Body of pancreas (tissue), 4 donors: ENCODE data around the gene CWF19L1. TPM values are rescaled to one million over a fixed set of nuclear protein-coding genes. Genes with fewer than 3 reads are reported as not detected.

Experiments
- ATAC-seq: fragments of 150-250 bp; one replicate; pipeline ENCODE4 v1.9.1; 2016
- DNase-seq, 4 donors: peaks; one replicate each; pipeline ENCODE4 v3.0.0-alpha.2; 2019
- H3K27ac ChIP-seq, 4 donors: fragments of 200-600 bp; sonication (generic); 1 replicate in 3 of 4; 2 replicates in 1 of 4; pipeline versions ENCODE4 v1.5.1 to v1.6.1; 2016 to 2019; ENCODE audit warnings: mild to moderate bottlenecking in 1 of 4, mixed read lengths in 1 of 4, moderate library complexity in 1 of 4
- H3K27me3 ChIP-seq, 2 donors: fragments of 200-600 bp; sonication (generic); one replicate each; pipeline ENCODE4 v1.6.0; 2016; ENCODE audit warnings: mild to moderate bottlenecking in 1 of 2
- H3K36me3 ChIP-seq, 2 donors: fragments of 200-600 bp; sonication (generic); replicated peaks in 1 of 2; 2 replicates each; pipeline ENCODE4 v1.5.1; 2016; ENCODE audit warnings: low read depth in 2 of 2; ENCODE audit not compliant: insufficient read depth in 1 of 2
- H3K4me1 ChIP-seq: fragments of 200-600 bp; sonication (generic); one replicate; pipeline ENCODE4 v1.6.0; 2016
- H3K4me3 ChIP-seq, 2 donors: fragments of 200-600 bp; sonication (generic); 1 replicate in 1 of 2; 2 replicates in 1 of 2; pipeline ENCODE4 v1.5.1; 2016 to 2019
- H3K9me3 ChIP-seq, 3 donors: fragments of 200-600 bp; sonication (generic); 1 replicate in 2 of 3; 2 replicates in 1 of 3; pipeline ENCODE4 v1.5.1; 2016
- POLR2A ChIP-seq, 3 donors: fragments of 450-650 bp; IDR thresholded peaks; one replicate each; pipeline ENCODE4 v1.6.1; 2016; ENCODE audit warnings: antibody characterized with exemption in 3 of 3, mild to moderate bottlenecking in 2 of 3
- WGBS, 2 donors: methylation state at CpG; one replicate each; pipeline ENCODE4 v1.1.5; 2017; 5-methylcytosine and 5-hydroxymethylcytosine counted together
- intact Hi-C: fragments of 100-400 bp; cut with DNase I; formaldehyde crosslinking; loops from one replicate; pipeline ENCODE4 v1.15.1; 2023
- total RNA-seq, 2 donors: library from RNA; depleted of rRNA; stranded (reverse); fragments of >200 nt; gene quantifications; one replicate each; pipeline ENCODE4 v1.1.0, GENCODE V29; 2016
- TF ChIP-seq, protein P1 (sequence below), 7 experiments: fragments of 450-650 bp in 4 of 7; fragments of 200-600 bp in 3 of 7; sonication (generic) in 3 of 7; IDR thresholded peaks; one replicate each; pipeline ENCODE4 v1.5.1; 2016 to 2019; ENCODE audit warnings: antibody characterized with exemption in 7 of 7

The CWF19L1 gene
- total RNA-seq, 2 donors from 2014 or later = 5.6 to 10.1 TPM

DNA sequence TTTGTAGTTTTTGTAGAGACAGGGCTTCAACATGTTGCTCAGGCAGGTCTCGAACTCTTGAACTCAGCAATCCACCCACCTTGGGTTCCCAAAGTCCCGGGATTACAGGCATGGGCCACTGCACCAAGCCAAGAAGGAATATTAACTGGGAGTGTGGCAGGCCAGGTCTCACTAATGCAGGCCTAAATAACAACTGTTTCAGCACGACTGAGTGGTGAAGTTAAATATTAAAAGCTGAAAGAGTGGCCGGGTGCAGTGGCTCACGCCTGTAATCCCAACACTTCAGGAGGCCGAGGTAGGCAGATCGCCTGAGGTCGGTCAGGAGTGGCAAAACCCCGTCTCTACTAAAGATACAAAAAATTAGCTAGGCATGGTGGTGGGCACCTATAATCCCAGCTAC is 59.2 kb downstream of the CWF19L1 start:
- Histone ChIP-seq H3K36me3 (peaks cover 0 to 5% of the 10 kb centered on the region in 2 donors), H3K27ac (peak overlapping the region in 2 of 4 donors; percentile 32 to 63), H3K4me3 (no peak overlapping the region), H3K27me3 (no peaks in the 10 kb centered on the region), H3K9me3 (no peaks in the 10 kb centered on the region), H3K4me1 (peaks cover 4% of the 10 kb centered on the region)
- WGBS, 2 donors = 72 to 83% methylated on average over 9 of the region's 9 CpGs
- intact Hi-C loops = no loop called here
- ATAC-seq (no peak), DNase-seq (no peak)
- TF ChIP-seq, protein P1, sequence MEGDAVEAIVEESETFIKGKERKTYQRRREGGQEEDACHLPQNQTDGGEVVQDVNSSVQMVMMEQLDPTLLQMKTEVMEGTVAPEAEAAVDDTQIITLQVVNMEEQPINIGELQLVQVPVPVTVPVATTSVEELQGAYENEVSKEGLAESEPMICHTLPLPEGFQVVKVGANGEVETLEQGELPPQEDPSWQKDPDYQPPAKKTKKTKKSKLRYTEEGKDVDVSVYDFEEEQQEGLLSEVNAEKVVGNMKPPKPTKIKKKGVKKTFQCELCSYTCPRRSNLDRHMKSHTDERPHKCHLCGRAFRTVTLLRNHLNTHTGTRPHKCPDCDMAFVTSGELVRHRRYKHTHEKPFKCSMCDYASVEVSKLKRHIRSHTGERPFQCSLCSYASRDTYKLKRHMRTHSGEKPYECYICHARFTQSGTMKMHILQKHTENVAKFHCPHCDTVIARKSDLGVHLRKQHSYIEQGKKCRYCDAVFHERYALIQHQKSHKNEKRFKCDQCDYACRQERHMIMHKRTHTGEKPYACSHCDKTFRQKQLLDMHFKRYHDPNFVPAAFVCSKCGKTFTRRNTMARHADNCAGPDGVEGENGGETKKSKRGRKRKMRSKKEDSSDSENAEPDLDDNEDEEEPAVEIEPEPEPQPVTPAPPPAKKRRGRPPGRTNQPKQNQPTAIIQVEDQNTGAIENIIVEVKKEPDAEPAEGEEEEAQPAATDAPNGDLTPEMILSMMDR (IDR thresholded peaks at IDR 0.05) = no peak
- TF ChIP-seq POLR2A (IDR thresholded peaks at IDR 0.05) = no peak

DNA sequence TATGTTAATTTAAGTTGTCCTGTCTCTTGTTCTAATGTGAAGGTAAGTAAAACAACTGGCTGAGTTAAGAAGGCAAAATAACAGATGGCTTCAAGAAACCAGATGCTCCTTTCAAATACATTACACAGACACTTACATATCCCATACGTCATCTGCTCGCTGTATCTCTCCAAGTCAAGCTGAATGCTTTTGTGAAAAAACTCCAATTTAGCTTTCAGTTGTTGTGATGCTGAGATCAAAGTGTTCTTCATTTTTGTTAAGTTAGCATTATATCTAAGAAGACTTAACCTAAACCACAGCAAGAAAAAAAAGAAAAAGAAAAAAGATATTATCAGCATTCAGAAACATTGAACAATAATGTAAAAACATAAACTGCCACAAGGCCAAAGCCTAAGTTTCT is 63.1 kb downstream of the CWF19L1 start:
- Histone ChIP-seq H3K27ac (no peak overlapping the region), H3K4me1 (peaks cover 4% of the 10 kb centered on the region), H3K9me3 (no peaks in the 10 kb centered on the region), H3K4me3 (no peak overlapping the region), H3K36me3 (peaks cover 0 to 10% of the 10 kb centered on the region in 2 donors), H3K27me3 (no peaks in the 10 kb centered on the region)
- ATAC-seq (no peak), DNase-seq (no peak)
- intact Hi-C loops = no loop called here
- 91 to 93% methylated on average over 2 of the region's 2 CpGs for WGBS, 2 donors
- no peak for TF ChIP-seq POLR2A (IDR thresholded peaks at IDR 0.05)
- TF ChIP-seq, protein P1 (IDR thresholded peaks at IDR 0.05) = no peak

DNA sequence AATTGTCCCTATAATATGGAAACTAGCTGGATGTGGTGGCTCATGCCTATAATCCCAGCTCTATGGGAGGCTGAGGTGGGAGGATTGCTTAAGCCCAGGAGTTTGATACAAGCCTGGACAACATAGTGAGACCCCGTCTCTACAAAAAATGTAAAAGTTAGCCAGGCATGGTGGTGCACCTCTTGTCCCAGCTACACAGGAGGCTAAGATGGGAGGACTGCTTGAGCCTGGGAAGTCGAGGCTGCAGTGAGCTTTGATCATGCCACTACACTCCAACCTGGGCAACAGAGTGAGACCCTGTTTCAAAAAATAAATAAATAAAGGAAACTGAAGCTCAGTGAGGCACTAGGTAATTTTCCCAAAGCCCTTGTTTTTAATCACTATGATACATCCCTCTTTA is 65.9 kb downstream of the CWF19L1 start:
- Histone ChIP-seq H3K27ac (no peak overlapping the region), H3K4me1 (no peaks in the 10 kb centered on the region), H3K36me3 (peaks cover 0 to 18% of the 10 kb centered on the region in 2 donors), H3K27me3 (no peaks in the 10 kb centered on the region), H3K4me3 (no peak overlapping the region), H3K9me3 (no peaks in the 10 kb centered on the region)
- DNase-seq = no peak
- intact Hi-C loops = no loop called here
- WGBS, 2 donors = 85 to 100% methylated on average over 2 of the region's 2 CpGs
- ATAC-seq = no peak
- TF ChIP-seq POLR2A (IDR thresholded peaks at IDR 0.05) = no peak

DNA sequence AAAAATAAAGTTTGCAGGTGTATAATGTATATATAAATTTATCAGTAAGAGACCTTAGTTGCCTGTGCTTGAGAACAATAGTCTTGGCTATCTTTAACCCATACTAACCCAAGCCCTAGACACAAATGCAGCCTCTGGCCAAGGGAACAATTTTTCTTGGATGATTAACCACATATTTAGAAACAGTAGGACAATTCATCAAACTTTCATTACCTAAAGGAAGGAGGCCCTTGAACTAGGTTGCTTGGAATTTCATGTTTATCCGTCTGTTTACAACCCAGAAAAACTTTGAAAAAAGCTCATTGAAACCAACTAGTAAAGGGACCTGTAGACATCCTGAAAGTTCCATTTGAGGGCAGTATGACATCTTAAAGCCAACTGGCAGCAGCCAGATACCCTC is 72.7 kb downstream of the CWF19L1 start:
- no peaks in the 10 kb centered on the region for H3K9me3 ChIP-seq
- intact Hi-C loops = no loop called here
- no peak for TF ChIP-seq POLR2A (IDR thresholded peaks at IDR 0.05)
- TF ChIP-seq, protein P1 (IDR thresholded peaks at IDR 0.05) = no peak
- H3K4me1 ChIP-seq = no peaks in the 10 kb centered on the region
- no peak overlapping the region for H3K27ac ChIP-seq
- H3K36me3 ChIP-seq = peaks cover 0 to 14% of the 10 kb centered on the region in 2 donors
- no peaks in the 10 kb centered on the region for H3K27me3 ChIP-seq
- no peak overlapping the region for H3K4me3 ChIP-seq
- ATAC-seq (no peak), DNase-seq (no peak)
- WGBS, 2 donors = 61 to 79% methylated on average over 1 of the region's 1 CpG

DNA sequence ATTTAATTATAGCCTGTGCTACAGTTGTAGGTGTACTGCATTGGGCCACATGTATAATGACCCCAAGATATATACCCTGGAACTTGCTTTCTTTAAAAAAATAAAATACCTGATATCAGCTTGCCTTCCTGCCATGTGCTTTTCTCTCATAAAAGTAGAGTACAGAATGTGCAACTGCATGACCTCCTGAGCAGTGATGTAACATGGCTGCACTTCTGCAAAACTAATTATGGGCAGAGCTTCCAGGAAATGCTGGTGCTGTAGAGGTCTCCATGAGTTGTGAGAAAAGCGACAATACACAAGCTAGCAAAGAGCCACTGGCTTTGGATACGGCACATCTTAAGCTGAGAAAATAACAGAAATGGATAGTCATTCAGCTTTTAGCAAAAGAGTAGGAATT is 75.1 kb downstream of the CWF19L1 start:
- DNase-seq (peak in 1 of 4 donors; percentile 26), ATAC-seq (no peak)
- Histone ChIP-seq H3K4me3 (no peak overlapping the region), H3K9me3 (no peaks in the 10 kb centered on the region), H3K36me3 (peaks cover 0 to 4% of the 10 kb centered on the region in 2 donors), H3K27me3 (no peaks in the 10 kb centered on the region), H3K4me1 (peaks cover 6% of the 10 kb centered on the region), H3K27ac (no peak overlapping the region)
- intact Hi-C loops = no loop called here
- TF ChIP-seq POLR2A (IDR thresholded peaks at IDR 0.05) = no peak
- TF ChIP-seq, protein P1 (IDR thresholded peaks at IDR 0.05) = no peak
- 81 to 93% methylated on average over 2 of the region's 2 CpGs for WGBS, 2 donors
